Fibroblast of skin of left quadriceps (primary cell): ENCODE results near the gene SLX4.

ENCODE experiments used
- DNase-seq, 2 experiments: peaks; one replicate each; pipeline ENCODE4 v3.0.0-alpha.2; 2013; ENCODE audit warnings: low read depth in 2 of 2

The SLX4 gene

DNA sequence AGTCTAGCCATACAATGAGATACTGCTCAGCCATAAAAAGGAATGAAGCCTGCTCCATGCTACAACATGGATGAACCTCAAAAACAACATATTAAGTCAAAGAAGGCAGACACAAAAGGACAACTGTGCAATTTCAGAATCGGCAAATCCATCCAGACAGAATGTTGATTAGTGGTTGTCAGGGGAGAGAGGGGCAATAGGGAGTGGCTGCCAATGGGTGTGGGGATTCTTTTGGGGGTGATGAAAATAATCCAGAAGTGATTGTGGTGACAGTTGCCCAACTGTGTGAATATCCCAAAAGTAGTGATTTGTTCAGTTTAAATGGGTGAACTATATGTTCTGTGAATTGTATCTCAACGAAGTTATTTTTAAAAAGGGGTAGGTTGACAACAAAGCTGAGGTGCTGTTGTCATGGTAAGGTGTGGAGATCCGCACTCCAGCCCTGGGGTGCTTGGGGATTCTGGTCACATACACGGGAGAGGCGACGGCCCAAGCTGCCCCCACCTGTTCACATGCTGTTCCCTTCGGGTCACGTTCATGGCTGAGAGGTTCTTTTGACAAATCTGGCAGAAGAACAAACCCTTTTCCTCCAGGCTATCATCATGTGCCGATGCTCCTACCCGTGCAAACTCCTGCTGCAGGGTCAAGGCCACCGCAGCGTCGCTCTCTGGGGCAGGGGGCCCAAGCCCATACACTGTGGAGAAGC lies 9.6 kb downstream of the SLX4 start:
- DNase-seq = no peak

DNA sequence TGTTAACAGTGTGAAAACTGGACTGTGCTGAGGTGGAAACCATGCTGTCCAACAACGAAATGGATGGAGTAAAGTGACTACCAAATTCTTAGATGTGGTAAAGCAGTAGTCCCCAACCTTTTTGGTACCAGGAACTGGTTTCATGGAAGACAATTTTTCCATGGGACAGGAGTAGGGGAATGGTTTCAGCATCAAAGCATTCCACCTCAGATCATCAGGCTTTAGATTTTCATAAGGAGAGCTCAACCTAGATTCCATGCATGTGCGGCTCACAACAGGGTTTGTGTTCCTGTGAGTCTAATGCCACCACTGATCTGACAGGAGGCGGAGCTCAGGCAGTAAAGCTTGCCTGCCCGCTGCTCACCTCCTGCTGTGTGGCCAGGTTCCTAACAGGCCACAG lies 11.5 kb downstream of the SLX4 start:
- DNase-seq = no peak

DNA sequence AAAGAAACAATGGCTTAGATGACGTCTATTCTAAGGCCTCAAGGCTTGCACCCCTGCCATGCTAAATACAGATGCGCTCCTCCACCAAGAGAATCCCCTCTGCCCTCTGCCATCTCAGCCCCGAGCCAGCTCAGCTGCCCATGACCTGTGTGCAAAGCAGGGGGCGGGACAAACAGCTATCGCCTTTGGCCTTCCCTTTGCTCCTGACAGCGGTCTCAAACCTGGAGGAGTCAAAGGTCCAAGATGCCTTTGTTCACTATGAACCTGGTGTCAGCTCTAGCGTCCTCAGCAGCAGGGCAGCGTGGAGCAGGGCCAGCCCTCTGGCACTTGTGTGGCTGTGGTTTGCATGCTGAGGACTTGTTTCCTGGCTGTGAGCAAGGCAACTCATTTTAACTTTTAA lies 12.3 kb downstream of the SLX4 start:
- DNase-seq = no peak

DNA sequence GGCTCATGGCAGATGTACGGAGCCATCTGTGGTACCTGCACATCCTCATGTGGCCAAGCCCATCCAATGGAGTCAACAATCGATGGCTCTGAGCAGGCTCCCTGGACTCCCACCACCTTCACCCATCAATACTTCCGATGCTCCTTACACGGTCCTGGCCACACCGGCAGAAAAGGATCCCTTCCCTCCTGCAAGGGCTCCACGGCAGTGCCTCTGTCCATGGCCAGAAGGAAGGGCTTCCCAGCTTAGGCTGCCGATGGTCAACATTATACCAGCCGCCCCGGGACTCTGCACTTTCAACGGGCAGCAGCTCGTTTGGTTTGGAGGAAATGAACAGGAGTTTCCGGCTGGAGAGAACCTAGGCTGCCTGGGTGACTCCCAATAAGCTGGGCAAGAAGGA lies 13.2 kb downstream of the SLX4 start:
- no peak for DNase-seq

DNA sequence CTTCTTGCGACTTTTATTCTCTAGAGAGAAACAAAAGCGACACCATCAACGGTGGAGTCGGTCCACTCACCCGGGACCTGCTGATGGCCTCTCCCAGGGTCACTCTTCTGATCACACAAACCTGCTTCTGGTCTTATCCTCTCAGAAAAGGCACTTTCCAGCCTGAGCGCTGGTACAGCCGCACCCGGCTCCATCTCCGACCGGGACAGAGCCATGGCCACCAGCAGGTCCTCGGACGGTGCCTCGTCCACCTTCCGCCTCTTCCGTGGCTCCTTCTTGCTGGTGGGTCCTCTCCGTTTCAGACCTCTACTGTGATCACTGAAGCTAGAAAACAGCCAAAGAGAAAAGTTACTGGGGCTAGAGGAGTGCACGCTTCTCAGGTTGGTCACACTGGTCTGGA lies 13.7 kb downstream of the SLX4 start:
- no peak for DNase-seq

DNA sequence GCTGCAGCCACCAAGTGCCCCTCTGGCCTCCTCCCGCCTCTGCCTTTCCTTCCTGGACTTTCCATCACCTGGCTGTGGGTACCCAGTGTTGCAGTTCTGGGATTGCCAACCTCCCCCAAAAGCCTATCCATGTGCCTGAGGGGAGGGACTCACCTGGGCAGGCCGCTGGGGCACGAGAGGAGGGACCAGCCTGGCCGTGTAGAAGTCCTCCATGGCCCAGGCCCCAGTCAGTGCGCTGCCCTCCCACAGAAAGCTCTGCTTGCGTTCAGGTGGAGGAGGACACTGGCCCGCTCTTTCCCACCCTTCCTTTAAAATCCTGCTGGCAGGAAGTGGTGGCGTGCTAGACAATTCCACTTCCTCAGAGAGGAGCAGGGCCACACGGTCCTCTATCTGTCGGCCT lies 14.2 kb downstream of the SLX4 start:
- DNase-seq = no peak

DNA sequence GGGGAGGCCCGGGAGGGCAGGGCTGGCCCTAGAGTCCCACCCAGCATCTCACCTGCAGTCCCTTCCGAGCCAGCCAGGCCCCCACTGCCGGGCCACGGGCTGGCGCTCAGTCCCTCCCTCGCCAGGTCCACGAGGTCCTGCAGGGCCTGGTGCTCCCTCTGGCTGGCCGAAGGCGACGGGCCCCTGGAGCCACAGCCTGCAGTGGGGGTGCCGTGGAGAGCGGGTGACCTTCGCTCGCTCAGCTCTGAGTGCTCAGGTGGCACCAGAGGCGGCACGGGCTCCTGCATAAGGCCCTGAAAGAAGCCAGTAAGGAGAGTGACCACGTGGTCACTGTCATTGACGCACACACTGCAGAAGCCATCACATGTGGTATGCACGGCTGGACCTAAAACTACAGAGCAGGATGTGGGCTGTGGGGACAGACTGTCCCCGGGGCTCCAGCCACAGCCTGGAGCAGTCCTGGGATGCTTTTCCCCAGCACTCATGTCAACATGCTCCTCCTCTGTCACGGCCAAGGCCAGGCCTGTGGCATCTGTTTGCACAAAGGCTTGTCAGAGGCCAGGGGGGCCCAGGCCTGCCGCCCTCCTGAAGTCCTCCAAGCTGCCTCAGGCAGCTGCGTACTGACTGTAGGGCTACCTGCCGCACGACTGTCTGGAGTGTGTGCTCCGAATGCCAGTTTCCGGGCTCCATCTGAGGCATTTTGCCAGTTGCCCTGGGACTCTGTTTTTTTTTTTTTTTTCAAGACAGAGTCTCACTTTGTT lies 15.1 kb downstream of the SLX4 start:
- DNase-seq = no peak

DNA sequence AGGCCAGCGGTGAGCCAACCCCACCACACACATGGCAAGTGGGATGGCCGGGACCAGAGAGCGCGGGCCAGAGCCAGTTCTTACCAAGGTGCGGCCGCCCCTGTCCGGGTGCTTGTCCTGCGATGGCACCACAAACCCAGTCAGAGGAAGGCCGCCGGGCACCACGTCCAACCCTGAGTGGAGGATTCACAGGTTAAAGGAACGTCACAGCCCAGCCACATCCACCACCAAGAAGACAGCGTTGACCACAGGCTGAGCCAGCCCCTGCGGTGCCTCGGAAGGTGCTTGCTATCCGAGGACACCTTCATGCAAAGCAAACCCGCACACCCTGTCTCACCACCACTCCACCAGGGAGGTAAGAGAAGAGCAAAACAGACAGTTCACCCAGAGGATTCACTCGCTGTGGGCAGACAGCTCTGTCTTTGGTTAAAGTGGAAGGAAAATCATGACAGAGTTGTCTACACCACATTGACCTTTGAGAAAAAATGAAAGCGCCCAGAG lies 15.8 kb downstream of the SLX4 start:
- DNase-seq = no peak

DNA sequence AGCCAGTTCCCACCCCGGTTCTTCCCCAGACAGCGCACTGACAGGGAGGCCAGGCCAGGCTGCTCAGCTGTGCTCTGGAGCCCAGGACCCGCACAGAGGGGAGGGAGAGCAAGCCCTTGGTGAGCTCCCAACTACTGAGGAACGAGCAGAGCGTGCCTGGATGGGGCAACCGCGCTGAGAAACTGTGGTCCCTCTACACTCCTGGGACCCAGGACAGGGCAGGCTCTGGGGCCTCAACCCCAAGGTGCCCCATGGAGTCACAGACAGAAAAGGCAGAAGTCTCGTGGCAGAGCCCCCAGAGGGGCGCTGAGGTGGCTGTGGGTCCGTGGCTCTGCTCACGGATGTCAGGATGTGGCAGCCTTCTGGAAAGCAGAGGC lies 16.3 kb downstream of the SLX4 start:
- no peak for DNase-seq

DNA sequence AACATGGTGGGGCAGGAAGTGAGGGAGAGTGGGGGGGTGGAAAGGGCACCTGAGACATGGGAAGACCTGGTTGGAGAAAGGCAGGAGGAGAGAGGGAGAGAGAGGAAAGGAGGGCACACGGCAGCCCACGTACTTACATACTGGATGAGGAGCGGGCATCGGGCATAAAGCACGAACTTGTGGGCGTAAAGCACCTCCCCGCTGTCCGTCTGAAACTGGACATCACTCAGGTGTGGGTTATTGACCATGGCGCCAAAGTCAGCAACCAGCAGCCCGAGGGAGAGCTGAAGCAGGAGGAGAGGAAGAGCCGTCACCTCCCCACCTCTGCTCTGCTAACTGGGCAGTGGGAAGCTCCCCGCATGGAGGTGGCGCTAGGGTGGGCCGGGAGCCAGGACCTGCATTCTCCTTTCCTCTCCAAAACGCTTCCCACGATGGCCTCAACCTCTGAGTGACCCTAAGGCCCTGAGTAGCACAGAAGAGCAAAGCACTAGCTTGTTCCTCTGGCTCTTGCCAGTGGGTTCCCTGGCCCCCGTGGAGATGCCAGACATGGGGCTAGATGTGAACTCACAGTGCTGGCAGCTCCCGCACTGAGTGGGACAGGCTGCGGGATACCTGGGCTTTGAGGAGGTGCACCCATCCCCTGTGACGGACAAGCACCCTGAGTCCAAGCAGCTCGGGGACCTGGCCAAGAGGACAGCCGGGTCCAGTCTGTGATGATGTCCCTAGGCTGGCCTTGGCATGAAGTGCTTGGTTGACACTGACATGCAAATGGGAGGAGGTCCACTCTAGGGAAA lies 16.9 kb downstream of the SLX4 start:
- no peak for DNase-seq

DNA sequence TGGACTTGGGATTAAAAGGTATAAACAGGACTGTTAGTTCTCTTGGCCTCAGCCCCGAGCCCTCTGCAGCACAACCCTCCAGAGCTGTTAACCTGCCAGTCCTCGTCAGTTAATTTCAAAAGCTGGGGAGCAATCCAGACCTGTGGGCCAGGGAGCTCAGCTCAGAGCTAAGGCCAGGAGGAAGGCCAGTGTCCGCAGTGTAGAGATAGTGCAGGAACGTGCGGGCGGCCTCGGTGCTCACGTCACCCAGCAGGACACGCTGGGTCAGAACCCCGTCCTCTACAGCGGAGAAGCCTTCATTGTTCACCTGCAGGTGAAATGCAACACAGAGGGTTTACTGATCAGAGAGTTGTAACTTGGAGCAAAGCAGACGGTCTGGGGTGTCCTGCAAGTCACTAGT lies 18.8 kb downstream of the SLX4 start:
- no peak for DNase-seq

DNA sequence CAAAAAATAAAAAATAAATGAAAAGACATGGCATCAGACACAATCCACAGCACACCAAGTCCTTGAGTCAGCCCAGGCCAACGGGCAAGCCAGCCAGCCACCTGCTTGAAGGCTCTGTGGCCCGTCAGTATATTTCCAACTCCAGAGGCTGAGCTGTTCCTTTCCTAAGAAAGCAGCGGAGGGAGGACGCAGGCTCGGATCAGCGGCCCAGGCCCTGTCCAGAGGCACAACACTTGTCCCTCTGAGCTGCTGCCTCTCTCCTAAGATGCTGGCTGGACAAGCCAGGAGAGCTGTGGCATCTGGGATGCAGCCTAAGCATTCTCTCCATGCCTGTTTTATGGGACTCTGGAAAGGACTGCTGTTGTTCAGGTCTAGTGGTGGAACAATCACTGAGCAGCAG lies 19.4 kb downstream of the SLX4 start:
- DNase-seq = no peak

DNA sequence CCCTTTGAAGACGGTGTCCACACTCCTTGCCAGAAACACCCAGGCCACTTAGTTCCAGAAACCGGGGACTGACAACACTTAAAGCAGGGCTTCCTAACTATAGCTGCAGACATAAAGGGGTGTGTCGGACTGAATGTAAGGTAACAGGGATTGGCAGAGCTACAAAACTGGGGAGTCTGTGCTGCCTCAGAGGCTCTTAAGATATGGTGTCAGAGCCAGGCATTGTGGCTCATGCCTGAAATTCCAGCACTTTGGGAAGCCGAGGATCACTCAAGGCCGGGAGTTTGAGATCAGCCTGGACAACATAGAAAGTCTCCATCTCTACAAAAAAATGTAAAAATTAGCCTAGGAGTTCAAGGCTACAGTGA lies 20.0 kb downstream of the SLX4 start:
- DNase-seq = no peak

DNA sequence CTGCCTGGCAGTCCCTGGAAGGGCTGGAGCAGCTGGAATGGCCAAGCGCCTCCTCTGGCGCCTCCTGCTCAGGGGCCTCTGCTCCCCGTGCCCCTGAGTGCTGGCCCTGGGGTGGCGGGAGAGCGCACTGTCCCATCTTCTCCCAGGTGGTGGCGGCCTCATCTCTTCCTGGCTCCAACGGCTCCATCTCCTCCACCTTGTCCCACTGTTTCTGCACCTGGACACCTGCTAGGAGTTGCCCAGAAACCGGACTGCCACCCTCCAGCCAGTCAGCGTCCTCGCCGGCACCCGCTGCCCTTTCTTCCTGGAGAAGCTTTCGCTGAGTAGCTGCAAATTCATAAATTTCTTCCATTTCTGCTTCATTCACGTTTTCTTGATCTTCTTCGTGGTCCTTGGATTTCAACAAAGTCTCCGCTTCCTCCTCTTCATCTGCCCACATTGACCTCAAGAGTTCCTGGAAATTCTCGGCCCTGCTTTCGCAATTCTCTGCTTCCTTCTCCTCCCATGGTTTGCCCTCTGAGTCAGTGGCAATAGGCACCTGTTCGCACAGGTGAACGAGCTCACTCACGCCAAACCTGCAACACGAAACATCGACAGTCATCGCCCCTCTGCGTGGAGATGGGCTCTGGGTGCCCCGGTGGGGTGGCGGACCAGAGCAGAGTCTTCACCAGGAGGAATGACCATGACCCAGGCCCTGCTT lies 20.5 kb downstream of the SLX4 start:
- no peak for DNase-seq

DNA sequence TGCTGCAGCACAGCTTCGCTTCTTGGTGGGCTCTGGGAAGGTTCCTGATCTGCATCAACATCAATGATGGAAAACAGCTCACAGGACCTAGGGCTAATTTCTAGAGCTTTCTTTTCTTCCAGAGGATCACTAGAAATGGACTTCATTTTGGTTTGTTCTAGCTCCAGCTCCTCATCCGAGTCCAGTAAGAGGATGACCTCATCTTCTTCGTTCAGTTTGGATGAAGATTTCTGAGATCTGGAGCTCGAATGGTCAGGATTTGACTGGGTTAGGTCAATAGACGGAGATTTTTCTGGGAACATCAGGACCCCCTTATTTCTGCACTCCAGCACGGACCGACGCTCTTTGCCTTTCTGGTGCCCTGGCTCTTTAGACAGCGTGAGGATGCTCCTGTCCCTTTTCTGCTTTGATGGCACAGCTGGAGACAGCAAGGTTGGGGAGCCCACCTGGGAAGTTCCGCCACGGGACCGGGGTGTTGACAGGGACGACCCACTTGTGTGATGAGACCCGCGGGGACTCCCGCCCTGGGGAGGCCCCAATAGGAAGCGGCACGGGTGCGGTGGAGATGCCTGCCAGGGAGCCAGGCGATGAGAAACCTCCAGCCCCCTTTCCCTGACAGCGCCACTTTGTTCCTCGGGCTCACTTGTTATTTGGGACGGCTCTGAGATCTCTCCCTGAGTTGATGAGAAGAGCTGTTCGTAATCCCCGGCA lies 21.3 kb downstream of the SLX4 start:
- DNase-seq = no peak

DNA sequence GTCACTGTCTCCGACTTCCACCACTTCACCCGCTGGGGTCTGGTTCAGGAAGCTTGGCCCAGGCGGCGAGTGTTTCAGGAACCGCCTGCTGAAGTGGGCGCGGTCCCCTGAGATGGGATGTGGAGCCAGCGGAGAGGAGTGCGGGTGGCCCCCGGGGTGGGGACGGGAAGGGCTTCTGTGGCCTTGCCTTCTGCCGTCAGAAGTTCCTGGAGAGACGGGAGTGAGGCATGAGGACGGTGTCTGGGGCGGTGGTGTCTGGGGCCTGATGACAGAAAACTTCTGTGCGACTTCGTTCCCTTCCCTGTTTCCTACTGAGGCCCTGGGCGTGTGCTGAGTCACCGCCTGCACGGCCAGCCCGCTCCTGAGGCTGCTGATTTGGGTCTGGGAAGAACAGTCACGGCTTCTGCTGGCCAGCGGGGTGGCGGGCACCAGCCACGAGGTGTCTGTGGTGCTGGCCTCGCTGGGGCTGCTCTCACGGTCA lies 21.9 kb downstream of the SLX4 start:
- DNase-seq = no peak

DNA sequence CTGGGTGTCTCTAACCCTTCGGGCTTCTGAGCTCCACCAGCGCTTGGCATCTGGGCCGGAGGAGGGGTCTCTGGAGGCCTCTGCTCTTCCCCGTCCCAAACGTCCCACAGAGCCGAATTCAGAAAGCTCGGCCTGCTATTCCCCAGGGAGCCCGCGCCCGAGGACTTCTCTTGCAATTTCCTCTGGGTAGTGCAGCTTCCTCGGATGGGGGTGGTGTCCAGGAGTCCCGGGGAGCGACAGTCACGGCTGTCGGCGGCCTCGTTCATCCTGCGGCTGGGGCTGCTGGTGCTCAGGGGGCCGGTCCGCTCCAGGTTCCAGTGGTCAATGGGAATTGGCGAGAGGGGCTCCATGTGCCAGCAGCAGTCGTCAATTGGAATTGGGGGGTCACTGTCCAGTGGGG lies 22.4 kb downstream of the SLX4 start:
- DNase-seq = no peak

DNA sequence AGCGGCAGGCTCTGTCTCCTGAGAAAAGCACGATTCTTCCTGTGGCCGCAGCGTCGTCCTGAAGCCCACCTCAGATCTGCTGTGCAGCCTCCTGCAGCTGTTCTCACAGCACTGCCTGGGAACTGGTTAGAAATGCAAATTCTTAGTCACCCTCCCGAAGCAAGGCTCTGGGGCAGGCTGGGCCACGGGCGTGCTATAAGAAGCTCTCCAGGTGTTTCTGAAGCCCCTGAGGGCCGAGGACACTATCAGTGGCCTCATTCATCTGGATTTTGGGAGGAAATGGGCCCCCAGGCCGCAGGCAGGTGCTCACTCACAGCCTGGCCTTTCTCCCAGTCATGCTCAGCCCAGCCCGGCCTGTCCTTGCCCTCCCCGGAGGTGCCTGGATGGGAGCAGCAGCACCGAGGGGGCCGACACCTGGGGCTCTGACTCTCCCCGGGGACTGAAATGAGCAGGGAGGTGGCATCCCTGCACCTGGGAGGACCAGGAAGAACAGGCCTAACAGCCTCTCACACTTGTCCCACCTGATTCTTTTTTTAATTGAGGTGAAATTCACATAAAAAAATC lies 23.8 kb downstream of the SLX4 start:
- DNase-seq = no peak

DNA sequence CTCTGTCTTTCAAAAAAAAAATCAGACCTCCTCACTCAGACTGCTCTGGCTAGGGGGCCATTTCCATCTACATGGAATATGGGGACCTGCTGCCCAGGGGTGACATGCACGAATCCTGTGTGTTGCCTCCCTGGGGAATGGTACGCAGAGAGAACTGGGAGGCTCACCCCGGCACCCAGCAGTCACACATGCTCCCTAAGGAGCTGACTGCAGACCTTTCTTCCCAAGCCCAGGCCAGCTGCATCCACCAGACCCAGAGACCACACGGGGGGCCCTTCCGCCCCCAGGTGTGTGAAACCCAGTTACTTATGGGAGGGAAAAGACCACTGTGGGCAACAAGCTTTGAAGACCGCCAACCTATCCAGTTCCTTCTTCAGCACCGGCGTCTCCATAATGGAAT lies 27.0 kb downstream of the SLX4 start:
- no peak for DNase-seq

DNA sequence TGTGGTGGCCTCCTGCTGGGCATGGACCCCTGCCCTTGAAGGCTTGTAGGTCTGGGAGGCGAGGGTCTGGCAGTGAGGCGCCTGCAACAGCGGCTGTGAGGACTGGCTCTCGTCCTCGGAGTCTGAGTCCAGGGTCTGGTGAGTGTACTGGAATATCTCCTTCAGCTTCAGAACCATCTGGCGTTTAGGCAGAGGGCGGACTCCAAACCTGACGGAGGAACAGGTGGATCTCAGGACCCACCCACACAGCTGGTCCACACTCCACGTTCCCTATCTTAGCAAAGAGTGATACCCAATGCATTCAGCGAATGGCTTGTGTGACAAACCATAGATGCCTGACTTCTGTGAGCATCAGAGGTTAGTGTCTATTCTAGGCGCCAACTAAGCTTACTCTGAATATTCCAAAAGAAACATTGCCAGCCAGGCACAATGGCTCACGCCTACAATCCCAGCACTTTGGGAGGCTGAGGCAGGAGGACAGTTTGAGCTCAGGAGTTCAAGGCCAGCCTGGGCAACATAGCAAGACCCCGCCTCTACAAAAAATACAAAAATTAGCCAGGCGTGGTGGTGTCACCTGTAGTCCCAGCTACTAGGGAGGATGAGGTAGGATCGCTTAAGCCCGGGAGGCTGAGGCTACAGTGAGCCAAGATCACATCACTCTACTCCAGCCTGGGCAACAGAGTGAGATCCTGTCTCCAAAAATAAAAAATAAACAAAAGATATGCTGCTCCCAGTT lies 27.9 kb downstream of the SLX4 start:
- DNase-seq = no peak
